Measurements from ENCODE around the gene TMSB15C.

- TF ChIP-seq, protein P1, sequence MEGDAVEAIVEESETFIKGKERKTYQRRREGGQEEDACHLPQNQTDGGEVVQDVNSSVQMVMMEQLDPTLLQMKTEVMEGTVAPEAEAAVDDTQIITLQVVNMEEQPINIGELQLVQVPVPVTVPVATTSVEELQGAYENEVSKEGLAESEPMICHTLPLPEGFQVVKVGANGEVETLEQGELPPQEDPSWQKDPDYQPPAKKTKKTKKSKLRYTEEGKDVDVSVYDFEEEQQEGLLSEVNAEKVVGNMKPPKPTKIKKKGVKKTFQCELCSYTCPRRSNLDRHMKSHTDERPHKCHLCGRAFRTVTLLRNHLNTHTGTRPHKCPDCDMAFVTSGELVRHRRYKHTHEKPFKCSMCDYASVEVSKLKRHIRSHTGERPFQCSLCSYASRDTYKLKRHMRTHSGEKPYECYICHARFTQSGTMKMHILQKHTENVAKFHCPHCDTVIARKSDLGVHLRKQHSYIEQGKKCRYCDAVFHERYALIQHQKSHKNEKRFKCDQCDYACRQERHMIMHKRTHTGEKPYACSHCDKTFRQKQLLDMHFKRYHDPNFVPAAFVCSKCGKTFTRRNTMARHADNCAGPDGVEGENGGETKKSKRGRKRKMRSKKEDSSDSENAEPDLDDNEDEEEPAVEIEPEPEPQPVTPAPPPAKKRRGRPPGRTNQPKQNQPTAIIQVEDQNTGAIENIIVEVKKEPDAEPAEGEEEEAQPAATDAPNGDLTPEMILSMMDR (IDR thresholded peaks at IDR 0.05): no peak
- TF ChIP-seq POLR2A (IDR thresholded peaks at IDR 0.05): no peak
Measured at GRCh38 chrX:104108955-104109354, 32.9 kb upstream of the TMSB15C start.
